Gastrocnemius medialis (tissue), 4 donors: Measurements from ENCODE around the gene UGGT1. TPM values are rescaled to one million over a fixed set of nuclear protein-coding genes. Genes with fewer than 3 reads are reported as not detected.

Source experiments
- ATAC-seq, 2 donors: fragments of 150-250 bp; one replicate each; pipeline ENCODE4 v1.9.1; 2016
- DNase-seq, 2 donors: peaks; one replicate each; pipeline ENCODE4 v3.0.0-alpha.2; 2019
- H3K27ac ChIP-seq, 4 donors: fragments of 200-600 bp; sonication (generic); 1 replicate in 1 of 4; 2 replicates in 3 of 4; pipeline ENCODE4 v1.5.1; 2016 to 2018; ENCODE audit warnings: mild to moderate bottlenecking in 2 of 4, moderate library complexity in 1 of 4
- H3K27me3 ChIP-seq, 3 donors: fragments of 200-600 bp; sonication (generic) in 2 of 3; 1 replicate in 1 of 3; 2 replicates in 2 of 3; pipeline versions ENCODE4 v1.5.1 to v1.6.0; 2016 to 2019; ENCODE audit warnings: mild to moderate bottlenecking in 1 of 3, moderate library complexity in 1 of 3
- H3K36me3 ChIP-seq, 2 donors: fragments of 200-600 bp; sonication (generic) in 1 of 2; one replicate each; pipeline ENCODE4 v1.5.1; 2017 to 2018
- H3K4me1 ChIP-seq, 2 donors: fragments of 200-600 bp; sonication (generic) in 1 of 2; one replicate each; pipeline ENCODE4 v1.5.1; 2016 to 2017; ENCODE audit warnings: mild to moderate bottlenecking in 2 of 2
- H3K4me3 ChIP-seq, 4 donors: fragments of 200-600 bp; sonication (generic) in 3 of 4; 1 replicate in 1 of 4; 2 replicates in 3 of 4; pipeline ENCODE4 v1.5.1; 2016 to 2019; ENCODE audit warnings: mild to moderate bottlenecking in 2 of 4
- H3K9me3 ChIP-seq, 3 donors: fragments of 200-600 bp; sonication (generic) in 2 of 3; 1 replicate in 1 of 3; 2 replicates in 2 of 3; pipeline ENCODE4 v1.5.1; 2016 to 2019
- POLR2A ChIP-seq, 2 donors: fragments of 450-650 bp; IDR thresholded peaks; one replicate each; pipeline ENCODE4 v1.6.1; 2017; ENCODE audit warnings: antibody characterized with exemption in 2 of 2, mild to moderate bottlenecking in 2 of 2, moderate library complexity in 2 of 2
- in situ Hi-C, 4 donors: fragments of 200-750 bp; cut with MboI; loops; one replicate each; pipeline versions ENCODE4 v1.15.0 to v1.8.0; 2017; ENCODE audit warnings: low sequenced_read_pairs in 4 of 4
- intact Hi-C: fragments of 100-400 bp; cut with DNase I; formaldehyde crosslinking; loops from one replicate; pipeline ENCODE4 v1.15.1; 2023; ENCODE audit warnings: low total_unique reads
- total RNA-seq, 4 donors: library from RNA; depleted of rRNA; stranded (reverse); fragments of >200 nt; gene quantifications; one replicate each; pipeline versions ENCODE4 v1.1.0 to v1.2.3, GENCODE V29; 2016
- TF ChIP-seq, protein P1 (sequence below), 5 experiments: fragments of 450-650 bp in 3 of 5; fragments of 200-600 bp in 2 of 5; sonication (generic) in 2 of 5; IDR thresholded peaks in 4 of 5; conservative IDR thresholded peaks in 1 of 5; 1 replicate in 4 of 5; 2 replicates in 1 of 5; pipeline ENCODE4 v1.5.1; 2016 to 2019; ENCODE audit warnings: antibody characterized with exemption in 5 of 5, mild to moderate bottlenecking in 3 of 5, moderate library complexity in 3 of 5

Gene UGGT1
- total RNA-seq, 4 donors from 2014 or later, result 35.1 to 51.7 (median 45.2) TPM

DNA sequence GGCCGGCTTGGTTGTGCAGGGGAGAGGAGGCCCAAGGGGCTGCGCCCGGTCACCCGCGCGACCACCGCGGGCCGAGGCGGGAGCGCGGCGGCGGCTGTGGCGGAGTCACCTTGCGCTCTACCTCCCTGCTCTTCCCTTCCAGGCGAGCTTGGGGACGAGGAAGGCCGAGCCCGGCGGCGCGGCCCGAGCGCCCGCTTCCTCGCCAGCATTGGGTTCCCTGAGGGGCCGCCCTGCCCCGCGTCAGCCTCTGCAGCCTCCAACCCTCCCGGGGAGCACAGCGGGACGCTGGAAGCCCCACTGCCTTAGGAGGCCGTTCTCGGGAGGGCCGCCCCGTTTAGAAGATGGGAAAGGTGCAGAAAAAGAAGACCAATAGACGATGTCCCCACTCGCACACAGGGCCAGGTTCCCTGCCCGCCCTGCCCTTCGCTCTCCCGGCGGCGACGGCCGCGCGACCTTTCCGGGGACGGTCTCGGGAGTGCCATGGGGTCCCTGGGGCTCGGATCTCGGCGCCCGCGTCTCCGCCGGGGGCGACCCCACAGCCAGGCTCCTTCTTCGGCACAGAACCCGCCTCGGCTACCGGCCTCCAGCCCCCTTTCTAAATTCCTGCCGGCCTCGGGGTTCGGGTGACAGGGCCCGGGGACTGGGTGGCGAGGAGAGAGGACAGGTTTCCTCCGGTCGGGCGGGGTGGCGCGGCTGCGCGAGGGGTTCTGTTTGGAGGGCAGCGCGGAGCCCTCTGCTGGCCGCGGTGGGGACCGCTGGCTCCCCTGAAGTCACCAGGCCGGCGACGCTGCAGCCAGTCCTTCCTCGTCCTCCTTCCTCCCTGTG, 142.2 kb downstream of the UGGT1 start:
- Histone ChIP-seq H3K27me3 (no peaks in the 10 kb centered on the region), H3K4me3 (peak overlapping the region; percentile 75 to 89 (median 82)), H3K4me1 (peaks cover 8 to 10% of the 10 kb centered on the region in 2 donors), H3K27ac (peak overlapping the region; percentile 88 to 92 (median 92)), H3K36me3 (no peaks in the 10 kb centered on the region), H3K9me3 (no peaks in the 10 kb centered on the region)
- DNase-seq (peak; percentile 68 to 81), ATAC-seq (peak; percentile 91 to 93)
- TF ChIP-seq, protein P1, sequence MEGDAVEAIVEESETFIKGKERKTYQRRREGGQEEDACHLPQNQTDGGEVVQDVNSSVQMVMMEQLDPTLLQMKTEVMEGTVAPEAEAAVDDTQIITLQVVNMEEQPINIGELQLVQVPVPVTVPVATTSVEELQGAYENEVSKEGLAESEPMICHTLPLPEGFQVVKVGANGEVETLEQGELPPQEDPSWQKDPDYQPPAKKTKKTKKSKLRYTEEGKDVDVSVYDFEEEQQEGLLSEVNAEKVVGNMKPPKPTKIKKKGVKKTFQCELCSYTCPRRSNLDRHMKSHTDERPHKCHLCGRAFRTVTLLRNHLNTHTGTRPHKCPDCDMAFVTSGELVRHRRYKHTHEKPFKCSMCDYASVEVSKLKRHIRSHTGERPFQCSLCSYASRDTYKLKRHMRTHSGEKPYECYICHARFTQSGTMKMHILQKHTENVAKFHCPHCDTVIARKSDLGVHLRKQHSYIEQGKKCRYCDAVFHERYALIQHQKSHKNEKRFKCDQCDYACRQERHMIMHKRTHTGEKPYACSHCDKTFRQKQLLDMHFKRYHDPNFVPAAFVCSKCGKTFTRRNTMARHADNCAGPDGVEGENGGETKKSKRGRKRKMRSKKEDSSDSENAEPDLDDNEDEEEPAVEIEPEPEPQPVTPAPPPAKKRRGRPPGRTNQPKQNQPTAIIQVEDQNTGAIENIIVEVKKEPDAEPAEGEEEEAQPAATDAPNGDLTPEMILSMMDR (IDR thresholded peaks at IDR 0.05 in 4 of 5, conservative IDR thresholded peaks at IDR 0.05 in 1 of 5), result peak; percentile 87 to 95 (median 92)
- no peak for TF ChIP-seq POLR2A (IDR thresholded peaks at IDR 0.05)
- in situ Hi-C loops (loop anchor here in 2 of 4 donors (5.0 to 10.0 kb wide), 2 partner anchors 48 to 61 kb away; no protein-coding TSS in a partner anchor), intact Hi-C loops (loop anchor here (1.0 to 2.0 kb wide), 3 partner anchors 40 to 92 kb away; no protein-coding TSS in a partner anchor)

DNA sequence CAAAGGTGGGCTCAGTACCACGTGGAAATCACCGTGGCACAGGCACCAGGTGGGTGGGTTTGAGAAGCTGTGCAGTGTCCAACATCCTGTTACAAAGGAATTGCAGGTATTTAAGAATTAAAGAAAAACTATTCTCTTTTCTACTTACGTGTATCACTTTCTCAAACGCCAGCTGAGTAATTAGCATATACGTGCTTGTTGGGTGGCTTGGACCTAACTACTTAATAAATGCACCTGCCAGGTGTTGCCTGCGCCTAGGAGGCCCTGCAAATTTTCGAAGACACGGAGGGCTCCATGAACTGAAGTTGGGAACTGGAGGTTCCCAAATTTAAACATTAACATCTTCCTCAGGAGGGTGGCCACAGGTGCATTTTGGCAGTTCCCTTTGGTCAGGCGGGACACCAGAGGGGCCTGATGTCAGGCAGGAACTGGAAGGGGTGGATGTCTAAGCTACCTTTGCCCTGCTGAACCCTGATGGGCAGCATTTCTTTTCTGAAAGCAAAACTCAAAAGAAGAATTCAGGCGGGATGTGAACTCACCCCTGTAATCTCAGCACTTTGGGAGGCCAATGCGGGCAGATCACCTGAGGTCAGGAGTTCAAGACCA, 142.9 kb downstream of the UGGT1 start:
- no peak for DNase-seq
- H3K9me3 ChIP-seq, result no peaks in the 10 kb centered on the region
- peaks cover 8 to 10% of the 10 kb centered on the region in 2 donors for H3K4me1 ChIP-seq
- peak overlapping the region in 1 of 4 donors; percentile 91 for H3K27ac ChIP-seq
- no peaks in the 10 kb centered on the region for H3K36me3 ChIP-seq
- H3K27me3 ChIP-seq, result no peaks in the 10 kb centered on the region
- in situ Hi-C loops, result loop anchor here in 2 of 4 donors (5.0 to 10.0 kb wide), 2 partner anchors 49 to 62 kb away; no protein-coding TSS in a partner anchor
- TF ChIP-seq, protein P1 (IDR thresholded peaks at IDR 0.05 in 4 of 5, conservative IDR thresholded peaks at IDR 0.05 in 1 of 5), result no peak
- no peak for TF ChIP-seq POLR2A (IDR thresholded peaks at IDR 0.05)
- intact Hi-C loops, result loop anchor here (1.0 to 2.0 kb wide), 3 partner anchors 41 to 91 kb away; no protein-coding TSS in a partner anchor
- no peak for ATAC-seq
- peak overlapping the region in 1 of 4 donors; percentile 89 for H3K4me3 ChIP-seq

DNA sequence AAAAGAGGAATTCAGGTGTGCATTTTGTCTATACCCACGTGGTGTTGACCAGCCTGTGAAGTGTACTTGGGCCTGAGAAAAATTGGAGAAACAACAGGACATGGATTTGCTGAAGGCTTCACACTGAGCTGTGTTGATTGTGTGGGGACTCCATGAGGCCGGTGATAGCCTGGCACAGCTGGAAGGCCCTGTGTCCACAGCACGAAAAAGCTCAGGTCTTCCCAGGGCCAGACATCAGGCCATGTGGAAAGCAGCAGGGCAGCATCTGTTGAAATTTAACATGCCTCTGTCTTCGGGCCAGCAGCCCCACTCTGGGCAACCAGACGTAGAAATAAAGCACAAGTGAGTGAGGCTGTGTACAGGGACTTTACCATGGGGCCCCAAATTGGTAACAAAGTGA, 143.6 kb downstream of the UGGT1 start:
- Histone ChIP-seq H3K9me3 (no peaks in the 10 kb centered on the region), H3K4me3 (no peak overlapping the region), H3K27ac (no peak overlapping the region), H3K4me1 (peaks cover 8 to 10% of the 10 kb centered on the region in 2 donors), H3K36me3 (no peaks in the 10 kb centered on the region), H3K27me3 (no peaks in the 10 kb centered on the region)
- no peak for TF ChIP-seq POLR2A (IDR thresholded peaks at IDR 0.05)
- TF ChIP-seq, protein P1 (IDR thresholded peaks at IDR 0.05 in 4 of 5, conservative IDR thresholded peaks at IDR 0.05 in 1 of 5), result no peak
- intact Hi-C loops (no loop called here), in situ Hi-C loops (loop anchor here in 3 of 4 donors (5.0 to 10.0 kb wide), 2 partner anchors 50 to 62 kb away; no protein-coding TSS in a partner anchor)
- DNase-seq (no peak), ATAC-seq (no peak)

DNA sequence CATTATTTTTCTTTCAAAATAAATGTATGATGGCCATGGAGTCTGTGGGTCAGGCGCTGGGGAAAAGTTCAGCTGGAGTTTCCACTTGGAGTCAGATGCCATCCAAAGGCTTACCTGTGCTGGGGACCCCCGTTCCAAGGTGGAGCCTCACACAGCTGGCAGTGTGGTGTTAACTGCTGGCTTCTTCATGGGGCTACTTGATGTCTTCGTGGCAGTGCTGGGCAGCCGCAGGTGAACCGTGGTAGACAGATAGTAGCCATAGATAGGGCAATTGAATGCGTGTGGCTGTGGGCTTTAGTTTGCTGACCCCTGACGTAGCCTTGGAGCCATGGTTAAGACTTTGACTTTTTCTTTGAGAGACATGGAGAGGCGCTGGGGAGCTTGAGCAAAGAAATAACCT, 144.6 kb downstream of the UGGT1 start:
- no peak overlapping the region for H3K27ac ChIP-seq
- no peak for ATAC-seq
- in situ Hi-C loops, result loop anchor here in 2 of 4 donors (5.0 to 10.0 kb wide), 2 partner anchors 51 to 63 kb away; no protein-coding TSS in a partner anchor

More for the DNA sequence above, 144.6 kb downstream of the UGGT1 start:
- TF ChIP-seq, protein P1 (IDR thresholded peaks at IDR 0.05 in 4 of 5, conservative IDR thresholded peaks at IDR 0.05 in 1 of 5), result no peak
- TF ChIP-seq POLR2A (IDR thresholded peaks at IDR 0.05), result no peak
- Histone ChIP-seq H3K4me3 (no peak overlapping the region), H3K27me3 (no peaks in the 10 kb centered on the region), H3K36me3 (no peaks in the 10 kb centered on the region), H3K4me1 (peaks cover 8 to 10% of the 10 kb centered on the region in 2 donors), H3K9me3 (no peaks in the 10 kb centered on the region)
- intact Hi-C loops, result no loop called here
- DNase-seq, result no peak
